T1000 (cell line): ENCODE data around the gene CFAP43.
"Not testable (repeated sequence)": the region's sequence is repeated elsewhere in the genome, so short reads cannot be mapped to it uniquely, and the experiment has no call there.

ENCODE experiments used
- DNase-seq: peaks from one replicate; lab custom pipeline; 2025; ENCODE audit warnings: mixed read lengths; lab: John Stamatoyannopoulos, UW

CFAP43 gene

GRCh38 chr10:104218751-104219150, 13.4 kb downstream of the CFAP43 start:
- no peak for DNase-seq

DNA sequence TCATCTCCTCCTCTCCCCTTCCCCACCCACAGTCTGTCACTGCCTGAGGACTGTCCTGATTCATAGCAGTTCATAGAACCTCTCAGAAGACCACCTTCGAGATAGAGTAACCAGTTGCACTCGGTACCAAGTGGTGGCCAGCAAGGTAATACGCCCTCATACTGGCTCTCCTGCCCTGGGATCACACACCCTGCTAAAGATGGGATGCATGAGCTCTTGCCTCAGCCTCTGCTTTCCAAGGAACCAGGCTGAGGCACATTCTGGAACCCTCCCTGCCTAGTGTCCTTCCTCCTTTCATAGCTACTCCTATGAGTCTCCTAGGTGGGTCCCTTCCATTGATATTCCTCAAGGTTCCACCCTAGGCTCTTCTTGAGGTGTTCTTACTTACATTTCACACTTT, 15.5 kb downstream of the CFAP43 start:
- DNase-seq, result no peak

- no peak for DNase-seq
These were observed 22.5 kb downstream of the CFAP43 start for GRCh38 chr10:104209575-104210198.

DNA sequence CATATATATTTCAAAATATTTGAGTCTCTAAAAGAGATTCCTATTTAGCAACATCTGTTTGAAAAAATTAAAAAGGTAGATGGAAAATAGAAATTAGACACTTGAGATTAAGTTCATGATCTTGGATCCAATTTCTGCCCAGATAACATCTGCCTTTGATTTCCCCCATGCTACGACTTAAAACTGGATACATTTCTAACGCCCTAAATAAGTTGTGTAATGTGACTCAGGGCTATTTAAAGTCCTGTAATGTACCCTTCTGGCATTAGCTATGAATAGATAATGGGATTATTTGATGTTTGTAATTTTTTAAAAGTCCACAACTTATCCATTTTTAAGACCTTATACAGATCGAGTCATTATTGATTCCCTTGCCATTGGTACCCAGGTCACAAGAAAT, 23.4 kb downstream of the CFAP43 start:
- DNase-seq, result no peak

DNA sequence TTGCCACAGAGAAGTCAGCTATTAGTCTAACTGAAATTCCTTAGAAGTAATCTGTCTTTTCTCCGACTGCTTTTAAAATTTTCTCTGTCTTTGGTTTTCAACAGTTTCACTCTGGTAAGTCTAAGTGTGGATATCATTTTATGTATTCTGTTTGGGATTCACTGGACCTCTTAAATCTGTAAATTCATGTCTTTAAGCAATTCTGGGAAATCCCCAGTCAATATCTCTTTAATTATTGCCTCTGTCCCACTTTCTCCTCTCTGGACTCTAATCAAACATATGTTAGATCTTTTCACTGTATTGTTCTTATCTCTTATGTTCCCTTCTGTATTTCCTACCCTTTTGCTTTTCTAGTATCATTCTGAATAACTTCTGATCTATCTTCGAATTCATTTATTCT, 29.9 kb downstream of the CFAP43 start:
- DNase-seq, result no peak

DNA sequence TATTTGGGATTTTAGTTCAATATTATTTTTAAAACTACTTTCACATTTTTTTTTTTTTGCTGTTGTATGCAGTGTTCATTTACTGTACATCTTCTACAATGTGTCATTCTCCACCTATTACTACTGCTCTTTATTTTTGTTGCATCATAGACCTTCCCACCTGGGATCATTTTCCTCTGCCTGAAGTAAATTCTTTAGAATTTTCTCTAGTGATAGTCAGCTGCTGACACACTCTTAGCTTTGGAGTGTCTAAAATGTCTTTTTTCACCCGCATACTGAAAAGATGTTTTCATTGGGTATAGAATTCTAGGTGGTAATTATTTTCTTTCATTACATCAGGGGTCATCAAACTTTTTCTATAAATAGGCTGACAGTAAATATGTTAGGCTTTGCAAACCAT, 30.5 kb downstream of the CFAP43 start:
- DNase-seq, result no peak

- DNase-seq, result no peak
These were observed 32.6 kb downstream of the CFAP43 start for GRCh38 chr10:104199567-104199966.

GRCh38 chr10:104197364-104197763, 34.8 kb downstream of the CFAP43 start:
- no peak for DNase-seq

- no peak for DNase-seq
These were observed 36.5 kb downstream of the CFAP43 start for GRCh38 chr10:104195706-104196105.

- DNase-seq, result no peak
These were observed 38.4 kb downstream of the CFAP43 start for GRCh38 chr10:104193787-104194186.

DNA sequence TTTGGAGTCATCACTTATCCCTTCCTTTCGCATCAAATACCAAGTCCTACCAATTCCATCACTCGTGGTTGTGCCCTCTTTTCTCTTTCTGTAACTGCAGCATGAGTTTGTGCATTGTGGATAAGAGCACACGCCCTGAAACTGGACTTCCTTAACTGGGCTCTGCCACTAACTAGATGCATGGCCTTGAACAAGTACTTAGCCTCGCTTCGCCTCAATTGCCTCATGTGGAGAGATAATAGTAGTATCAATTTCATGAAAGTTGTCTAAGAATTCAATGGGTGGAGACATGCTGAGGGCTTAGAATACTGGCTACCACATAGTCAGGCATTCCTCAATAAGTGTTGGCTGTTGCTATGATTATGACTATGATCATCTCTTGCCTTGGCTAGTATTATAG, 41.5 kb downstream of the CFAP43 start:
- DNase-seq, result no peak

- no peak for DNase-seq
These were observed 48.5 kb downstream of the CFAP43 start for GRCh38 chr10:104183682-104184081.

GRCh38 chr10:104174136-104174535, 58.0 kb downstream of the CFAP43 start:
- DNase-seq, result not testable (repeated sequence)

- DNase-seq, result no peak
These were observed 61.4 kb downstream of the CFAP43 start for GRCh38 chr10:104170610-104171254.

GRCh38 chr10:104155591-104155990, 76.6 kb downstream of the CFAP43 start:
- DNase-seq, result no peak

GRCh38 chr10:104151737-104152136, 80.4 kb downstream of the CFAP43 start:
- DNase-seq, result no peak

GRCh38 chr10:104150139-104150538, 82.0 kb downstream of the CFAP43 start:
- DNase-seq, result no peak

GRCh38 chr10:104146882-104147281, 85.3 kb downstream of the CFAP43 start:
- DNase-seq, result no peak

GRCh38 chr10:104144931-104145330, 87.2 kb downstream of the CFAP43 start:
- no peak for DNase-seq

- no peak for DNase-seq
These were observed 88.3 kb downstream of the CFAP43 start for GRCh38 chr10:104143829-104144228.

- DNase-seq, result no peak
These were observed 90.1 kb downstream of the CFAP43 start for GRCh38 chr10:104142081-104142480.

DNA sequence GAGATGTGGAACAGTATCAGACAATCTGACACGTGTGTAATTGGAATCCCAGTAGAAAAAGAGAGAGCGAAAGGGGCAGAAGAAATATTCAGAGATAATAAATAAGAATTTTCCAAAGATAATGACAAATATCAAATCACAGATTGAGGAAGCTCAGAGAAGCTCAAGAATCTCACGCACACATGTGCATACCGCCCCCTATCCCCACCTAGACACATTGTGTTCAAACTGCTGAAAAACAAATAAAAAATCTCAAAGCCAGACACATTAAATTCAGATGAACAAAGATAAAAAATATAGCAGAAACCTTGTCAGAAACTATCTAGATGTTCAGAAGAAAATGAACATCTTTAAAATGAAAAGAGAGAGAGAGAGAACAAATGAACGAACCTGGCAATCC, 92.9 kb downstream of the CFAP43 start:
- no peak for DNase-seq

DNA sequence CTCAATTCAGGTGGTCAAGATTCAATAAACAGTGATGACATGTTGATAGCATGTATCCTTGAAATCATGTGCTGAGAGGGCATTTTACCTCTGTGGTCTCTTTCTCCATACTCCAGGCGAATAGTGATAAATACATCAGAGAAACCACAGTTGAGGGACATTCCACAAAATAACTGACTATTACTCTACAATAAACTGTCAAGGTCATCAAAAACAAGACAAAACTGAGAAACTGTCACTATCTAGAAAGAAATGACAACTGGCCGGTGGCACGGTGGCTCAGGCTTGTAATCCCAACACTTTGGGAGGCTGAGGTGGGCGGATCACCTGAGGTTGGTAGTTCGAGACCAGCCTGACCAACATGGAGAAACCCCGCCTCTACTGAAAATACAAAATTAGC, 94.0 kb downstream of the CFAP43 start:
- no peak for DNase-seq

- DNase-seq, result no peak
These were observed 102.1 kb downstream of the CFAP43 start for GRCh38 chr10:104130041-104130440.
